NCI-H748 (cell line): ENCODE measurements around the gene ZMIZ2.
"Not testable (repeated sequence)": the region's sequence is repeated elsewhere in the genome, so short reads cannot be mapped to it uniquely, and the experiment has no call there.

Source experiments
- DNase-seq: peaks from one replicate; lab custom pipeline; 2025; ENCODE audit not compliant: unreplicated experiment; lab: John Stamatoyannopoulos, UW

Gene ZMIZ2

GRCh38 chr7:44727937-44728262, 20.7 kb upstream of the ZMIZ2 start:
- no peak for DNase-seq

- DNase-seq = no peak
Observed at GRCh38 chr7:44729949-44730590, 18.6 kb upstream of the ZMIZ2 start.

GRCh38 chr7:44732971-44733370, 15.7 kb upstream of the ZMIZ2 start:
- DNase-seq = not testable (repeated sequence)

- DNase-seq = no peak
Observed at GRCh38 chr7:44733708-44734481, 14.8 kb upstream of the ZMIZ2 start.

GRCh38 chr7:44735403-44736165, 13.1 kb upstream of the ZMIZ2 start:
- DNase-seq = no peak

GRCh38 chr7:44736896-44737295, 11.8 kb upstream of the ZMIZ2 start:
- no peak for DNase-seq

GRCh38 chr7:44738051-44738723, 10.5 kb upstream of the ZMIZ2 start:
- no peak for DNase-seq

GRCh38 chr7:44738876-44739665, 9.6 kb upstream of the ZMIZ2 start:
- DNase-seq = no peak

- no peak for DNase-seq
Observed at GRCh38 chr7:44740055-44740454, 8.6 kb upstream of the ZMIZ2 start.

- DNase-seq = no peak
Observed at GRCh38 chr7:44743750-44744149, 4.9 kb upstream of the ZMIZ2 start.

GRCh38 chr7:44748948-44749731, 493 bp downstream of the ZMIZ2 start:
- peak; percentile 87 for DNase-seq

- no peak for DNase-seq
Observed at GRCh38 chr7:44749992-44750391, 1.3 kb downstream of the ZMIZ2 start.

- no peak for DNase-seq
Observed at GRCh38 chr7:44750424-44750823, 1.8 kb downstream of the ZMIZ2 start.

- DNase-seq = no peak
Observed at GRCh38 chr7:44750921-44751571, 2.4 kb downstream of the ZMIZ2 start.

GRCh38 chr7:44752822-44753221, 4.2 kb downstream of the ZMIZ2 start:
- no peak for DNase-seq

- DNase-seq = no peak
Observed at GRCh38 chr7:44754802-44755697, 6.4 kb downstream of the ZMIZ2 start.

- no peak for DNase-seq
Observed at GRCh38 chr7:44755698-44756627, 7.3 kb downstream of the ZMIZ2 start.
